GM23338 (cell line): Measurements from ENCODE around the gene PERCC1. TPM values are rescaled to one million over a fixed set of nuclear protein-coding genes. Genes with fewer than 3 reads are reported as not detected.

ENCODE experiments used
- ATAC-seq: fragments of 200-7000 bp; cut with Tn5 transposase; 3 replicates; pipeline ENCODE4 v1.9.1; 2020
- DNase-seq: peaks from one replicate; pipeline ENCODE4 v3.0.0-alpha.2; 2015; ENCODE audit warnings: low spot score
- H2AFZ ChIP-seq: fragments of 200-600 bp; sonication (generic); 2 replicates; pipeline ENCODE4 v1.8.0; 2016; ENCODE audit warnings: antibody characterized with exemption, mild to moderate bottlenecking, moderate library complexity
- H3F3A ChIP-seq: fragments of 200-600 bp; sonication (generic); replicated peaks from 2 replicates; pipeline ENCODE4 v1.8.0; 2017; ENCODE audit warnings: antibody characterized with exemption, mixed run types, low read depth
- H3K27ac ChIP-seq: fragments of 200-600 bp; sonication (generic); 2 replicates; pipeline ENCODE4 v1.6.1; 2016; ENCODE audit warnings: low read depth
- H3K27me3 ChIP-seq: fragments of 200-600 bp; sonication (generic); 2 replicates; pipeline ENCODE4 v1.8.0; 2016; ENCODE audit warnings: mild to moderate bottlenecking, mixed run types, moderate library complexity; ENCODE audit not compliant: insufficient read depth
- H3K36me3 ChIP-seq: fragments of 200-600 bp; sonication (generic); 2 replicates; pipeline ENCODE4 v1.8.0; 2016; ENCODE audit warnings: mild to moderate bottlenecking; ENCODE audit not compliant: insufficient read depth
- H3K4me1 ChIP-seq: fragments of 200-600 bp; sonication (generic); 2 replicates; pipeline ENCODE4 v1.8.0; 2016; ENCODE audit warnings: mild to moderate bottlenecking, moderate library complexity; ENCODE audit not compliant: insufficient read depth
- H3K4me2 ChIP-seq: fragments of 200-600 bp; sonication (generic); 2 replicates; pipeline ENCODE4 v1.7.1; 2017; ENCODE audit warnings: mixed run types
- H3K4me3 ChIP-seq: fragments of 200-600 bp; sonication (generic); 2 replicates; pipeline ENCODE4 v1.6.1; 2016; ENCODE audit warnings: mixed run types
- H3K79me2 ChIP-seq: fragments of 200-600 bp; sonication (generic); replicated peaks from 2 replicates; pipeline ENCODE4 v1.8.0; 2017; ENCODE audit warnings: mild to moderate bottlenecking; ENCODE audit not compliant: insufficient read depth
- H3K9me2 ChIP-seq: fragments of 200-600 bp; sonication (generic); 2 replicates; pipeline ENCODE4 v1.8.0; 2017; ENCODE audit not compliant: insufficient read depth
- H4K20me1 ChIP-seq: fragments of 200-600 bp; sonication (generic); replicated peaks from 2 replicates; pipeline ENCODE4 v1.8.0; 2017; ENCODE audit warnings: mild to moderate bottlenecking; ENCODE audit not compliant: insufficient read depth
- H3K27ac Mint-ChIP-seq: 2 replicates; pipeline ENCODE4 v1.8.0; 2020; ENCODE audit warnings: inconsistent platforms, mild to moderate bottlenecking, moderate library complexity, mixed read lengths
- H3K27me3 Mint-ChIP-seq: 3 replicates; pipeline ENCODE4 v1.8.0; 2022; ENCODE audit warnings: low read depth, mild to moderate bottlenecking, moderate library complexity, mixed read lengths, inconsistent platforms; ENCODE audit not compliant: insufficient read depth, poor library complexity
- H3K36me3 Mint-ChIP-seq: 3 replicates; pipeline ENCODE4 v1.8.0; 2021; ENCODE audit warnings: low read depth, mild to moderate bottlenecking, inconsistent platforms, moderate library complexity, mixed read lengths
- H3K4me1 Mint-ChIP-seq: 3 replicates; pipeline ENCODE4 v1.8.0; 2020; ENCODE audit warnings: mild to moderate bottlenecking, inconsistent platforms, mixed read lengths
- H3K4me3 Mint-ChIP-seq: 3 replicates; pipeline ENCODE4 v1.8.0; 2021; ENCODE audit warnings: moderate library complexity, mild to moderate bottlenecking, inconsistent platforms, mixed read lengths
- H3K9me3 Mint-ChIP-seq: 3 replicates; pipeline ENCODE4 v1.8.0; 2020; ENCODE audit warnings: moderate library complexity, mild to moderate bottlenecking, inconsistent platforms, mixed read lengths
- CREB1 ChIP-seq: fragments of 250-450 bp; sonication (Bioruptor Pico); IDR thresholded peaks from 2 replicates; pipeline ENCODE4 v1.5.0; 2020; ENCODE audit warnings: low read depth, mild to moderate bottlenecking, moderate library complexity
- EZH2 ChIP-seq: fragments of 200-600 bp; sonication (generic); IDR thresholded peaks from one replicate; pipeline ENCODE4 v1.8.0; 2017; ENCODE audit warnings: antibody characterized with exemption, mild to moderate bottlenecking, low read depth; ENCODE audit not compliant: unreplicated experiment
- EZH2phosphoT487 ChIP-seq: fragments of 200-600 bp; sonication (generic); IDR thresholded peaks from one replicate; pipeline ENCODE4 v1.8.1; 2018; ENCODE audit warnings: antibody characterized with exemption; ENCODE audit not compliant: unreplicated experiment
- JUNB ChIP-seq: IDR thresholded peaks from one replicate; pipeline ENCODE4 v1.6.1; 2016; ENCODE audit warnings: antibody characterized with exemption; ENCODE audit not compliant: unreplicated experiment
- NANOG ChIP-seq: IDR thresholded peaks from 2 replicates; pipeline ENCODE4 v1.6.1; 2016; ENCODE audit warnings: antibody characterized with exemption, borderline replicate concordance
- POLR2AphosphoS5 ChIP-seq: IDR thresholded peaks from 2 replicates; pipeline ENCODE4 v1.6.1; 2016; ENCODE audit warnings: antibody characterized with exemption, low read depth
- STAT1 ChIP-seq: IDR thresholded peaks from one replicate; pipeline ENCODE4 v1.6.1; 2016; ENCODE audit warnings: antibody characterized with exemption; ENCODE audit not compliant: unreplicated experiment
- ZNF114 ChIP-seq: fragments of 250-450 bp; sonication (Bioruptor Pico); IDR thresholded peaks from 2 replicates; pipeline ENCODE4 v1.5.0; 2020; ENCODE audit warnings: mild to moderate bottlenecking, moderate library complexity
- ZNF331 ChIP-seq: fragments of 250-450 bp; sonication (Bioruptor Pico); IDR thresholded peaks from 2 replicates; pipeline ENCODE4 v1.5.0; 2020; ENCODE audit warnings: low read depth, mild to moderate bottlenecking, moderate library complexity
- polyA plus RNA-seq: library from polyadenylated mRNA; unstranded; fragments of >200 nt; fragmentation: Nextera tagmentation; extraction: Ambion mirVana; gene quantifications from 2 replicates; pipeline ENCODE4 v1.2.1, GENCODE V29; 2016
- total RNA-seq: library from RNA; depleted of rRNA; stranded (reverse); fragments of >200 nt; shearing (Covaris generic); gene quantifications from 2 replicates; pipeline ENCODE4 v1.2.3, GENCODE V29; 2014
- TF ChIP-seq, protein P1 (sequence below): IDR thresholded peaks from one replicate; pipeline ENCODE4 v1.6.1; 2018; ENCODE audit warnings: antibody characterized with exemption; ENCODE audit not compliant: unreplicated experiment
- TF ChIP-seq, protein P2 (sequence below), 2 experiments: fragments of 200-600 bp in 1 of 2; sonication (generic) in 1 of 2; conservative IDR thresholded peaks; 2 replicates each; pipeline versions ENCODE4 v1.5.1 to v1.6.1; 2016 to 2017; ENCODE audit warnings: antibody characterized with exemption in 2 of 2, low read depth in 2 of 2, mild to moderate bottlenecking in 2 of 2, moderate library complexity in 1 of 2
- TF ChIP-seq, protein P3 (sequence below): IDR thresholded peaks from 2 replicates; pipeline ENCODE4 v1.6.1; 2016; ENCODE audit warnings: antibody characterized with exemption
- TF ChIP-seq, protein P4 (sequence below): fragments of 250-450 bp; sonication (Bioruptor Pico); IDR thresholded peaks from 2 replicates; pipeline ENCODE4 v1.5.0; 2020; ENCODE audit warnings: mild to moderate bottlenecking, moderate library complexity

The PERCC1 gene
- total and polyA plus RNA-seq, 2 experiments from 2014 or later = not detected

DNA sequence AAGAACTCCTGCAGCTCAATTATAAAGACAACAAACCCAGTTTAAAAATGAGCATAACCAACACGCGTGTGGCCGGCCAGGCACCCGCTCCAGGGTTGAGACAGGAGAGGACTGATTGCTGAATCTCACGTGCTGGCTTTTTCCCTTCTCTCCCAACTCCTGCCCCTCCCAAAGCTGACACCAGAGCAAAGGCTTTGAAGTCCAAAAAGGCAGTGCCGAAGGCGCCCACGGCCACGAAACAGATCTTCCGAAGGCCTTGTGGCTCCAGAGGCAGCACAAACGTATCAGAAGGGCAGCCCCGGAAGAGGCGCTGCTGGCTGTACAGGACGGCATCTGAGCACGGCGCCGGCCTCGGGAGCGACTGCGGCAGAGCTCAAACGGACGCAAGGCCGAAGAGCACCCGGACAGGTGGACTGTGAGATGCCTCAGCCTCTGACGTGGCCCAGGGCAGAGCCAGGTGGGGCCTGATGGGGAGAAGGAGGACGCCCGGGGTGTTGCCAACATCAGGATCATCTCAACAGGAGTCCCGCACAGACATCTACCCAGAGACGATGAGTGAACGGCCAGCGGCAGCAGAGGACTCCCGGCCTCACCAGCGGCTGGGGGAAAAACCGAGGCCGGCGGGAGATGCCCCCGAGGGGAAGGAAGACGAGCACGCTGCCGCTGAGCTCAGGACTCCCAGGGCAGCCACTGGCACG, 33.5 kb downstream of the PERCC1 start:
- peaks cover 14% of the 10 kb centered on the region for H4K20me1 ChIP-seq
- TF ChIP-seq EZH2 (no peak), NANOG (no peak), CREB1 (no peak), ZNF114 (CRISPR knock-in tag) (no peak), STAT1 (no peak), EZH2phosphoT487 (no peak), POLR2AphosphoS5 (no peak), ZNF331 (CRISPR knock-in tag) (no peak), JUNB (no peak)
- TF ChIP-seq, protein P1, sequence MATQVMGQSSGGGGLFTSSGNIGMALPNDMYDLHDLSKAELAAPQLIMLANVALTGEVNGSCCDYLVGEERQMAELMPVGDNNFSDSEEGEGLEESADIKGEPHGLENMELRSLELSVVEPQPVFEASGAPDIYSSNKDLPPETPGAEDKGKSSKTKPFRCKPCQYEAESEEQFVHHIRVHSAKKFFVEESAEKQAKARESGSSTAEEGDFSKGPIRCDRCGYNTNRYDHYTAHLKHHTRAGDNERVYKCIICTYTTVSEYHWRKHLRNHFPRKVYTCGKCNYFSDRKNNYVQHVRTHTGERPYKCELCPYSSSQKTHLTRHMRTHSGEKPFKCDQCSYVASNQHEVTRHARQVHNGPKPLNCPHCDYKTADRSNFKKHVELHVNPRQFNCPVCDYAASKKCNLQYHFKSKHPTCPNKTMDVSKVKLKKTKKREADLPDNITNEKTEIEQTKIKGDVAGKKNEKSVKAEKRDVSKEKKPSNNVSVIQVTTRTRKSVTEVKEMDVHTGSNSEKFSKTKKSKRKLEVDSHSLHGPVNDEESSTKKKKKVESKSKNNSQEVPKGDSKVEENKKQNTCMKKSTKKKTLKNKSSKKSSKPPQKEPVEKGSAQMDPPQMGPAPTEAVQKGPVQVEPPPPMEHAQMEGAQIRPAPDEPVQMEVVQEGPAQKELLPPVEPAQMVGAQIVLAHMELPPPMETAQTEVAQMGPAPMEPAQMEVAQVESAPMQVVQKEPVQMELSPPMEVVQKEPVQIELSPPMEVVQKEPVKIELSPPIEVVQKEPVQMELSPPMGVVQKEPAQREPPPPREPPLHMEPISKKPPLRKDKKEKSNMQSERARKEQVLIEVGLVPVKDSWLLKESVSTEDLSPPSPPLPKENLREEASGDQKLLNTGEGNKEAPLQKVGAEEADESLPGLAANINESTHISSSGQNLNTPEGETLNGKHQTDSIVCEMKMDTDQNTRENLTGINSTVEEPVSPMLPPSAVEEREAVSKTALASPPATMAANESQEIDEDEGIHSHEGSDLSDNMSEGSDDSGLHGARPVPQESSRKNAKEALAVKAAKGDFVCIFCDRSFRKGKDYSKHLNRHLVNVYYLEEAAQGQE = no peak
- TF ChIP-seq, protein P2, sequence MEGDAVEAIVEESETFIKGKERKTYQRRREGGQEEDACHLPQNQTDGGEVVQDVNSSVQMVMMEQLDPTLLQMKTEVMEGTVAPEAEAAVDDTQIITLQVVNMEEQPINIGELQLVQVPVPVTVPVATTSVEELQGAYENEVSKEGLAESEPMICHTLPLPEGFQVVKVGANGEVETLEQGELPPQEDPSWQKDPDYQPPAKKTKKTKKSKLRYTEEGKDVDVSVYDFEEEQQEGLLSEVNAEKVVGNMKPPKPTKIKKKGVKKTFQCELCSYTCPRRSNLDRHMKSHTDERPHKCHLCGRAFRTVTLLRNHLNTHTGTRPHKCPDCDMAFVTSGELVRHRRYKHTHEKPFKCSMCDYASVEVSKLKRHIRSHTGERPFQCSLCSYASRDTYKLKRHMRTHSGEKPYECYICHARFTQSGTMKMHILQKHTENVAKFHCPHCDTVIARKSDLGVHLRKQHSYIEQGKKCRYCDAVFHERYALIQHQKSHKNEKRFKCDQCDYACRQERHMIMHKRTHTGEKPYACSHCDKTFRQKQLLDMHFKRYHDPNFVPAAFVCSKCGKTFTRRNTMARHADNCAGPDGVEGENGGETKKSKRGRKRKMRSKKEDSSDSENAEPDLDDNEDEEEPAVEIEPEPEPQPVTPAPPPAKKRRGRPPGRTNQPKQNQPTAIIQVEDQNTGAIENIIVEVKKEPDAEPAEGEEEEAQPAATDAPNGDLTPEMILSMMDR (conservative IDR thresholded peaks at IDR 0.05; ENCODE audit: low read depth in 2 of 2) = no peak
- TF ChIP-seq, protein P3, sequence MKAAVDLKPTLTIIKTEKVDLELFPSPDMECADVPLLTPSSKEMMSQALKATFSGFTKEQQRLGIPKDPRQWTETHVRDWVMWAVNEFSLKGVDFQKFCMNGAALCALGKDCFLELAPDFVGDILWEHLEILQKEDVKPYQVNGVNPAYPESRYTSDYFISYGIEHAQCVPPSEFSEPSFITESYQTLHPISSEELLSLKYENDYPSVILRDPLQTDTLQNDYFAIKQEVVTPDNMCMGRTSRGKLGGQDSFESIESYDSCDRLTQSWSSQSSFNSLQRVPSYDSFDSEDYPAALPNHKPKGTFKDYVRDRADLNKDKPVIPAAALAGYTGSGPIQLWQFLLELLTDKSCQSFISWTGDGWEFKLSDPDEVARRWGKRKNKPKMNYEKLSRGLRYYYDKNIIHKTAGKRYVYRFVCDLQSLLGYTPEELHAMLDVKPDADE = no peak
- TF ChIP-seq, protein P4, sequence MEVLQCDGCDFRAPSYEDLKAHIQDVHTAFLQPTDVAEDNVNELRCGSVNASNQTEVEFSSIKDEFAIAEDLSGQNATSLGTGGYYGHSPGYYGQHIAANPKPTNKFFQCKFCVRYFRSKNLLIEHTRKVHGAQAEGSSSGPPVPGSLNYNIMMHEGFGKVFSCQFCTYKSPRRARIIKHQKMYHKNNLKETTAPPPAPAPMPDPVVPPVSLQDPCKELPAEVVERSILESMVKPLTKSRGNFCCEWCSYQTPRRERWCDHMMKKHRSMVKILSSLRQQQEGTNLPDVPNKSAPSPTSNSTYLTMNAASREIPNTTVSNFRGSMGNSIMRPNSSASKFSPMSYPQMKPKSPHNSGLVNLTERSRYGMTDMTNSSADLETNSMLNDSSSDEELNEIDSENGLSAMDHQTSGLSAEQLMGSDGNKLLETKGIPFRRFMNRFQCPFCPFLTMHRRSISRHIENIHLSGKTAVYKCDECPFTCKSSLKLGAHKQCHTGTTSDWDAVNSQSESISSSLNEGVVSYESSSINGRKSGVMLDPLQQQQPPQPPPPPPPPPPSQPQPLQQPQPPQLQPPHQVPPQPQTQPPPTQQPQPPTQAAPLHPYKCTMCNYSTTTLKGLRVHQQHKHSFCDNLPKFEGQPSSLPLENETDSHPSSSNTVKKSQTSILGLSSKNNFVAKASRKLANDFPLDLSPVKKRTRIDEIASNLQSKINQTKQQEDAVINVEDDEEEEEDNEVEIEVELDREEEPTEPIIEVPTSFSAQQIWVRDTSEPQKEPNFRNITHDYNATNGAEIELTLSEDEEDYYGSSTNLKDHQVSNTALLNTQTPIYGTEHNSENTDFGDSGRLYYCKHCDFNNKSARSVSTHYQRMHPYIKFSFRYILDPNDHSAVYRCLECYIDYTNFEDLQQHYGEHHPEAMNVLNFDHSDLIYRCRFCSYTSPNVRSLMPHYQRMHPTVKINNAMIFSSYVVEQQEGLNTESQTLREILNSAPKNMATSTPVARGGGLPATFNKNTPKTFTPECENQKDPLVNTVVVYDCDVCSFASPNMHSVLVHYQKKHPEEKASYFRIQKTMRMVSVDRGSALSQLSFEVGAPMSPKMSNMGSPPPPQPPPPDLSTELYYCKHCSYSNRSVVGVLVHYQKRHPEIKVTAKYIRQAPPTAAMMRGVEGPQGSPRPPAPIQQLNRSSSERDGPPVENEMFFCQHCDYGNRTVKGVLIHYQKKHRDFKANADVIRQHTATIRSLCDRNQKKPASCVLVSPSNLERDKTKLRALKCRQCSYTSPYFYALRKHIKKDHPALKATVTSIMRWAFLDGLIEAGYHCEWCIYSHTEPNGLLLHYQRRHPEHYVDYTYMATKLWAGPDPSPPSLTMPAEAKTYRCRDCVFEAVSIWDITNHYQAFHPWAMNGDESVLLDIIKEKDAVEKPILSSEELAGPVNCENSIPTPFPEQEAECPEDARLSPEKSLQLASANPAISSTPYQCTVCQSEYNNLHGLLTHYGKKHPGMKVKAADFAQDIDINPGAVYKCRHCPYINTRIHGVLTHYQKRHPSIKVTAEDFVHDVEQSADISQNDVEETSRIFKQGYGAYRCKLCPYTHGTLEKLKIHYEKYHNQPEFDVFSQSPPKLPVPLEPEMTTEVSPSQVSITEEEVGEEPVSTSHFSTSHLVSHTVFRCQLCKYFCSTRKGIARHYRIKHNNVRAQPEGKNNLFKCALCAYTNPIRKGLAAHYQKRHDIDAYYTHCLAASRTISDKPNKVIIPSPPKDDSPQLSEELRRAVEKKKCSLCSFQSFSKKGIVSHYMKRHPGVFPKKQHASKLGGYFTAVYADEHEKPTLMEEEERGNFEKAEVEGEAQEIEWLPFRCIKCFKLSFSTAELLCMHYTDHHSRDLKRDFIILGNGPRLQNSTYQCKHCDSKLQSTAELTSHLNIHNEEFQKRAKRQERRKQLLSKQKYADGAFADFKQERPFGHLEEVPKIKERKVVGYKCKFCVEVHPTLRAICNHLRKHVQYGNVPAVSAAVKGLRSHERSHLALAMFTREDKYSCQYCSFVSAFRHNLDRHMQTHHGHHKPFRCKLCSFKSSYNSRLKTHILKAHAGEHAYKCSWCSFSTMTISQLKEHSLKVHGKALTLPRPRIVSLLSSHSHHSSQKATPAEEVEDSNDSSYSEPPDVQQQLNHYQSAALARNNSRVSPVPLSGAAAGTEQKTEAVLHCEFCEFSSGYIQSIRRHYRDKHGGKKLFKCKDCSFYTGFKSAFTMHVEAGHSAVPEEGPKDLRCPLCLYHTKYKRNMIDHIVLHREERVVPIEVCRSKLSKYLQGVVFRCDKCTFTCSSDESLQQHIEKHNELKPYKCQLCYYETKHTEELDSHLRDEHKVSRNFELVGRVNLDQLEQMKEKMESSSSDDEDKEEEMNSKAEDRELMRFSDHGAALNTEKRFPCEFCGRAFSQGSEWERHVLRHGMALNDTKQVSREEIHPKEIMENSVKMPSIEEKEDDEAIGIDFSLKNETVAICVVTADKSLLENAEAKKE (CRISPR knock-in tag) = no peak
- H3K79me2 ChIP-seq = peaks cover 25% of the 10 kb centered on the region
- ATAC-seq = no peak
- no peaks in the 10 kb centered on the region for H3K9me2 ChIP-seq
- H3K4me1 Mint-ChIP-seq = no peaks in the 10 kb centered on the region
- no peak overlapping the region for H3K27ac Mint-ChIP-seq
- H3K4me3 ChIP-seq = no peak overlapping the region
- no peak overlapping the region for H3K4me2 ChIP-seq
- DNase-seq = no peak
- no peaks in the 10 kb centered on the region for H3K4me1 ChIP-seq
- no peaks in the 10 kb centered on the region for H3K36me3 ChIP-seq
- H3K27me3 ChIP-seq = no peaks in the 10 kb centered on the region
- no peaks in the 10 kb centered on the region for H3K9me3 Mint-ChIP-seq
- H3K27ac ChIP-seq = no peak overlapping the region
- no peaks in the 10 kb centered on the region for H3F3A ChIP-seq
- no peaks in the 10 kb centered on the region for H3K27me3 Mint-ChIP-seq
- H3K36me3 Mint-ChIP-seq = peaks cover 5% of the 10 kb centered on the region; the same call in 2 of the 3 replicates
- H3K4me3 Mint-ChIP-seq = no peak overlapping the region
- no peak overlapping the region for H2AFZ ChIP-seq
